GM18951 (cell line): ENCODE data around the gene NNT.

Experiments
- POLR2A ChIP-seq: IDR thresholded peaks from 4 replicates; pipeline ENCODE4 v1.6.1; 2011; ENCODE audit warnings: mild to moderate bottlenecking; ENCODE audit not compliant: insufficient read length, insufficient read depth; ENCODE audit errors: extremely low read depth
- in situ Hi-C: fragments of 300-500 bp; cut with MboI; formaldehyde crosslinking; loops from one replicate; pipeline ENCODE4 v1.12.0; 2022; ENCODE audit warnings: low sequenced_read_pairs, mixed read lengths, inconsistent platforms; ENCODE audit not compliant: unreplicated experiment

The NNT gene

DNA sequence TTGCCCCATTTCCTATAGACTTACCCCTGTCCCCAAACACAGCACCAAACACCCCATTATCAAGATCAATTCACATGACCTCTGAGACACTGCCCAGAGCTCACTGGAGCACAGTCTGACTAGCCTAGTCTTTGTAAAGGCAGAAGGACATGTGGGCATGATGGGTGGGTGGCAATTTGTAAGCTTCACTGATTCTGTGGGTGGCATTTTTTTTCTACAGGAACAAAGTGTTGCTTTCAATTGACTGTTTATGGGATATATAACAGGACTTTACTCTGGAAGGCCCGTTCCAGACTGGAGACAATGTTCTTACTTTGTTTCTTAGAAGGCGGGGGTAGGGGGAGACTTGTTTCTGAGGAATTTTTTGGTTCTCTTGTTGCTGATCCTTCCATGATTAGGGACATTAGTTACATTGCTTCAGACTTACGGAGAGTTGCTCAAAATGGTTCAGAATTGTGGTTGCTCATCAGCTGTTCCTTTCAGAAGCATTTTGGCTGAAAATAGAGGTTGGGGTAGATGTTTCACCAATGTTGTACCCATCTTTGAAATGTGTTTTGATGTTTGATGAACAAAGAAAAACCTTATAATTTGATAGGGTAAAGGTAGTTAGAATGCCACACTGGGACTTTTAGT, 20.2 kb downstream of the NNT start:
- in situ Hi-C loops, result no loop called here
- no peak for TF ChIP-seq POLR2A

DNA sequence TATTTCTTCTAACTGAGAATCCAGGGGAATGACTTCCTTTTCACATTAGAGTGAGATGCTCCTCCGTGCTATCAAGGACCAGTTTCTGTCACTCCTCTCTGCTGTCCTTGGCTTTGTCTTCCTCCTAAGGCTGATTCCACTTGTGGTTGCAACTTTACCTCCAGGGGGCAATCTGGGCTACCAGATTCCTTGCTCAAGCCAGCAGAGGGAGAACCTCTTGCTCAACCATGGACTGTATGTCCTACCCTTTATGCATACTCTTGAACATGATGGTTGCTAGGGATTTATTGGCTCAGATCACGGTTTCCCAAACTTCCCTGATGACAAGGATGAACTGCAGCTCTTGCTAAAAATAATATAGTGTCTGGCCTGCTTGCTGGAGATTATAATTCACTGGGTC, 24.0 kb downstream of the NNT start:
- in situ Hi-C loops, result no loop called here
- no peak for TF ChIP-seq POLR2A

DNA sequence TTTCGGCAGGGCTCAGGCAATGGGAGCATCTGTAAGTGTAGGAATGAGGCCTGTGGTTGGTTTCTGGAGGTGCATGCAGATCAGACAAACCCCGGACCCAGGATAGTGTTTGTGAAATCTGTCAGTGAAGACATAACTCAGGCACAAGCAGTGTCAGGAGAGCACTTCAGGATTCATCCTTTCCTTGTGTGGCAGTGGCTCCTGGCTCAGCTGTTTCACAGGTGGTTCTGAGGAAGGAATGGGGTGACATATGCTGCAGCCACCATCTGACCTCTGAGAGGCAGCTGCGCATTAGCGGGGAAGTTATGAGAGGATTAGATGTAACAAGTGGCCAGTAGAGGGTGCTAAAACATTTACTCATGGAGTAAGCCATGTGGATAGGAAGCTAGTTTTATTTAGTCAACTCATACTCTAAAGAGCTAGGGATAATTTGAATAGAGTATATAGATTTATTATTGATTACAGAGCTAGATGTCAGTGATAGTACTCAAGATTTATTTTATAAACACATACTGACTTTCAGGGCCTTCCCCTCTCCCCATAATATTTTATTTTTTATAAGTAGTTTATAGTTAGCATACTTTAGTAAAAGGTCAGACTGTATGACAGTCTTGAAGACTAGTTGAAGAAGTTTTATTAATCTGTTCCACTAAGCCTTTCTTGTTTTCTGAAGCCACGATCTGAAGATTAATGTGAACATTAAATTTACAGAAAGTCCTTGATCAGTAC, 28.4 kb downstream of the NNT start:
- in situ Hi-C loops, result no loop called here
- no peak for TF ChIP-seq POLR2A

DNA sequence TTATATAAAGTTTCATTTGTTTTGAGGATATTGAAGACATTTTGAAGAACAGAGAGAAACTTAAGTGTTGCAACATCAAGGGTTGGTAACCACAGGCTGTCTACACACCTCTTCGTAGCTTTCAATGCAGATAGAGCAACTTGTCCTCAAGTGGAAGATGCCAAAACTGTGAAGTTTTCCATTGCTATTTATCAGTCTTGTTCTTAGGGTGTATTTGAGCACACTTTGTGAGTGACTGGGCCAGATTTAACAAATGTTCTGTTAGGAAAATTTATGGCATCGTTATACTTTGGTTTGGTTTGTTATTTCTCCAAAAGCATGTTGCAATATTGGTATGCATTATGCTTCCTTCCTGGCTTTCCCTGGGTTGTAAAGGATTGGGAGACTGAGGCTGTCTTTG, 31.6 kb downstream of the NNT start:
- no peak for TF ChIP-seq POLR2A
- in situ Hi-C loops, result no loop called here

DNA sequence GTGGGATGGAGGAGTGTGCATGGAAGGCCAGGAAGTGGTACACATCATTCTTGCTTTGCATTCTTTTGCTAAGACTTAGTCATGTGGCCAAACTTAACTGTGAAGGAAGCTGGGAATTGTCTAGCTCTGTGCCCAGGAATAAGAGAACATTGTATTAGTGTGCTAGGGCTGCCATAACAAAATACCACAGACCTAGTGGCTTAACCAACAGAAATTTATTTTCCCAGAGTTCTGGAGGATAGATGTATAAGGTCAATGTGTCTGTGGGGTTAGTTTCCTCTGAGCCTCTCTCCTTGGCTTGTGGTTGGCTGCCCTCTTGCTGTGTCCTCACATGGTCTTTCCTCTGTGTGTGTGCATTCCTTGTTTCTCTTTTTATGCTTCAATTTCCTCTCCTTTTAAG, 32.4 kb downstream of the NNT start:
- TF ChIP-seq POLR2A, result no peak
- in situ Hi-C loops, result no loop called here

DNA sequence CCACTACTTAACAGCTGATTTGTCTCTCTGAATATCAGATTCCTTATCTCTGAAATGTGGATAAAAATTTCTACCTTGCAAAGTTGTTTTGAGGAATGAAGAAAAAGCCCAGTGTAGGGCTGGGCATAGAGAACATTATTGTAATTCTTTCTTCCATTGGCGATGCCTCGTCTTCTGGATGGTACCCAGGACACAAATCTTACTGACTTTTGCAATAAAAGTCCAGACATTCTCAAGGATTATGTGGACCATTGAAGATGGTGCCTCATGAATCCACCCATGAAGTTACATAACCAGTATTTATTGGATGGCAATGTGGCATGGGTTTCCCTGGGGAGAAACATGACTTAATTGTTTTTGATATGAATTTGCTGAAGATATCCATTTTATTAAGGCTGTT, 33.1 kb downstream of the NNT start:
- no peak for TF ChIP-seq POLR2A
- in situ Hi-C loops, result no loop called here

DNA sequence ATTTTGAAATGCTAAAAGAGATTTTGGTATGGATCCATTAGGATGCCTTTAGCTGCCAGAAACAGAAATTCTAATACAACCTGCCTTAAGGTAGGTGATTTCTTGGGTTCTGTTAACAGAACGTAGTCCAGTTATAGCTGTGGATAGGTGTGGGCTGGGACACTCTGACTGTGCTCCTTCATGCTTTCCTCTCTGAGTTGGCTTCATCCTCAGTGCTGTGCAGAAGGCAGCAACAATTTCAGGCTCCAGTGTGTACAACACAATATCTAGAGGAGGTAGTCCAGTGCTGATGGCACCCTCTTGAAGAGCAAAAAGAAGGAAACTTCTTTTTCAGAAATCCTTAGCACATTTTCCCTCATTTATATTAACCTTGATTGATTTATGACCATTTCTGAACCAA, 34.4 kb downstream of the NNT start:
- in situ Hi-C loops, result no loop called here
- TF ChIP-seq POLR2A, result no peak

DNA sequence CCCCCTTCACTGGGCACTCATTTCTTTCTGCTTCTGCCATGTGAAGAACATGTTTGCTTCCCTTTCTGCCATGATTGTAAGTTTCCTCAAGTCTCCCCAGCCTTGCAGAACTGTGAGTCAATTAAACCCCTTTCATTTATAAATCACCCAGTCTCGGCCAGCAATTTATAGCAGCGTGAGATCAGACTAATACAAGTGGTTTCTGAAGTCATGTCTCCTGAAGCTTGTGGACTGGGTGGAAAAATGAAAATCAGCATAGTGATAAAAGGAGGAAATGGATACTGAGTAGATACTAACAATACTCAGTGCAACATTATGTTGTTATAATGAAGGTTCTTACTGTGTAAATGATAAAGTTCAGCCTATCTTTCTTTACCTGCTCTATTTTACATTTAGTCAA, 35.1 kb downstream of the NNT start:
- no peak for TF ChIP-seq POLR2A
- in situ Hi-C loops, result no loop called here

DNA sequence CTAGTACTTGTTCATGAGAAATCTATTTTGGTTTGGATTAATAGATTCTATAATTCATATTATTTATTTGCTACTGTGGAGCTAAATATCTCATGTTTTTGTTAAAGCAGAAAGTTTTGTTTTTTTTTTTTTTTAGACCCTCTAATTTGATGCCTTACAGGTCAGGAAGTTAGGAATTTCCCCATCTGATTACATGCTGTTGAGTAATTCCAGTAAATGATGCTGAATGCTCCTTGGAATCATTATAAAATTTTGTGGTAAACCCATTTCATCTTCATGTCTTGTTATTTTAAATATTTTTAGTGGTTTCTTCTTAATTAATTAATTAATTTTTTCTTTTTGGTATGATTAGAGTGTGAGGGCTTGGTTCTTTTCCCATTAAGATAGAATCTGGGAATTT, 35.6 kb downstream of the NNT start:
- no peak for TF ChIP-seq POLR2A
- in situ Hi-C loops, result no loop called here

DNA sequence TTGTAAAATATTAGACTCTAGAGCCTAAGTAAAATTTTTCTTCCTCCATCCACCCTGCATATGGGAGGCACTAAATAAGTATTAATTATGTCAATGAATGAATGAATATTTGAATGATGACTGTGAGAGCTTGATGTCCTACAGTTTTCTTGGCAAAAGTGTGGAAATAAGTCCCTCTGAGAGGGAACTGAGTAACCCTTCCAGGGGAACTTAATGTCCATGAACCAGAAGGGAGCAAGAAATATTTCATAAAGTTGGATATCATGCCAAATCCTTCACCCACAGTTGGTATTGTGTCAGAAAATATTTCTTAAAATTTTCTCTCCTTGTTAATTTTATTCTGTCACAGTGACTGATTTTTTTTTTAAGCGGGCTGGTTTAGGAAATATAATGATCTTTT, 36.6 kb downstream of the NNT start:
- no peak for TF ChIP-seq POLR2A
- in situ Hi-C loops, result no loop called here

DNA sequence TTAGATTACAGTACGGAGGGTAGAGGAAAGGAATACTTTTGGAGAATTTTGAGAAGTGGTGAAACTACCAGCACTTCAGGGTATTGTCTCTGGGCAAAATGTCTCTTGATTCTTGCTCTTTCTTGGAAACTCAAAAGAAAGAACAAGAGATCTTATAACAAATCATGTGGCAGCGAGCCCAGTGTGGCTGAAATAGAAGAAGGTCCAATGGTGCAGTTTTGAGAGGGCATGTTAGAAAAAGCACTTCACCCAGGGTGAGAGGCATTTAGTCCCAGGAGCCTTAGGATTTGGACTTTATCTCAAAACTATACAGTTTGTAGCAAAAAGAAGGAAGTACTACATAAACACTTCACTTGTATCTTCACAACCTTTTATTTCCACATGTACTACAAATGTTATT, 39.4 kb downstream of the NNT start:
- in situ Hi-C loops, result no loop called here
- no peak for TF ChIP-seq POLR2A

DNA sequence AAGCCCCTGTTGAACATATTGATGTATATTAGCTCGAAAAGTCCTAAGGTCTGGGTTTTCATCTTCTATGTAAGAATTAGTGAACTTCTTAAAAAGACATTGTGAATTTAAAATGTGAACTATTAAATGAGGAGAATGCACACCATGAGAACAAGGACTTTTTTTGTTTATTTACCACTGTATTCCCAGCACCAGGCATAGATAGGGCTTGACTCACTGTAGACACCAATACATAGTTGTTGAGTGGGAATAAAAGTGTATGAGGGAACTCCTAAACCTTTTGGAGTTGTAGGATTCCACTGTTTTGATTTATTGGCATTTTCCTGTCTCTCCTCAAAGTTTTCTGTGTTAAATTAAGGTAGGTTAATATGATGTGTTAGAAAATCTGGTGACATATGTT, 40.3 kb downstream of the NNT start:
- in situ Hi-C loops, result no loop called here
- TF ChIP-seq POLR2A, result no peak

DNA sequence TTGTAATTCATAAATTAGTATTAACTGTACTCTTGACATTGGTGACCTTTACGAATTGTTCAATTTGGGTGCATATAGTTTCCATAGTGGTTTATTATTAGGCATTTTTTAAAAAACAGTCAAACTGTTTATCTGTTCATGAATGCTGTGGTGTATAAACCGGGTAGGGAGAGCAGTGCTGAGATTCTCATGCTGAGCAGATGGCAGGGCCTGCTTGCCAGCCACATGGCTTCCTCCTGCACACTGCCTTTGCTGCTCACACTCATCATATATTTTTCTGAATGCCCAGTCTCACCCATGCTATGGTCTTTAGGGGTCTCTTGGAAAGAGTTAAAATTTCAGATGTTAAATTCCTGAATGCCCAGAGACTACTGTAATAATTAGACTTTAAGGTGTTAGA, 40.8 kb downstream of the NNT start:
- TF ChIP-seq POLR2A, result no peak
- in situ Hi-C loops, result no loop called here

DNA sequence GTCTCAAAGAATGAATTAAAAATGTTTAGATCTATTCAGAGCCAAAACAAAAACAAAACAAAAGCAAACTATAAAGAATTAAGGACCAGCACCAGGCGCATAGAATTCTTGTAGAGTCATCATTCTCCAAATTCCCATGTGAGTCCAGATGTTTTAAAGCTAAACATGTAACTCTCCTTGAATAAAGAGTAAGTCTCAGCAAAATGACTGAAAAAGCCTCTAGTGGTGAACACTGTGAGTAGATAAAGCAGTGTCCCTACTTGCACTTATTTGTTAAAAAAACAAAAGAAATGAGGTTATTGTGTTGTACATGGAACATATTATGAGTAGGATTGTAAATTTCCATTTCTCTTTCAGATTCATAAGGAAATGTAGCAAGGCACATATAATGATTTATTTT, 44.0 kb downstream of the NNT start:
- in situ Hi-C loops, result no loop called here
- no peak for TF ChIP-seq POLR2A
